Stimulated activated CD4-positive, alpha-beta T cell treated with anti-CD3 and anti-CD28 coated beads, TNF-alpha, amount 100 ng/mL, for 4 hours (primary cell): ENCODE results near the gene COQ8A.

ENCODE experiments used
- DNase-seq, 3 experiments: peaks; one replicate each; pipeline ENCODE4 v3.0.0-alpha.2; 2020; ENCODE audit warnings: low read depth in 3 of 3

Gene COQ8A

DNA sequence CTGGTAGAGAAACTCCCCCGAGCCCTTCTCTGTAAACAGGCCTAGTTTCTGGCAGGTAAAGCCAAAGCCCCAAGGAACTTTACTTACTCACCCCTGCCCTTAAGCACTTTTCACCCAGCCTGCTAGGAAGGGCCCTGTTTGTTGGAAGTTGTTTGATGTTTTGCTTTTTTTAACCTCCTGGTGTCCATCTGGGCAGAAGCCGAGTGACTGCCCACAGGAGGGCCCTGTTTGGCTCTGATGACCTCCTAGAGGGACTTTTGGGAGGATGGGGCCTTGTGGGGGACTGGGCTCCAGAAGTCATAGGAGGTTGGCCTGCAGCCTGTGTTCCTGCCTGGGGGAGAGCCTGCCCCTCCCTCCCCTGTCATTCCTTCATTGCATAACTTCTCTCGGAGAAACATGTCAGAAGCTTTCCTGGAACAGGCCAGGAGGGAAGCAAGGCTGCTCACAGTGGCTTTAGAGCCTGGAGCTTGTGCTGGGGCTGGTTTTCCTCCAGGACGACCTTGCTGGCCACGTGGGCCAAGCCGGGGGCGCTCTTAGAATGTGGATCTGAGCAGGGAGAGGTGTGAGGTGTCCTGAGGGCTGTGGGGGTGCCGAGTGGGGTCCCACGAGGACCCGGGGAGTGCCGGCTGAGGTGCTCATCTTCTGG, 33.9 kb downstream of the COQ8A start:
- no peak for DNase-seq

DNA sequence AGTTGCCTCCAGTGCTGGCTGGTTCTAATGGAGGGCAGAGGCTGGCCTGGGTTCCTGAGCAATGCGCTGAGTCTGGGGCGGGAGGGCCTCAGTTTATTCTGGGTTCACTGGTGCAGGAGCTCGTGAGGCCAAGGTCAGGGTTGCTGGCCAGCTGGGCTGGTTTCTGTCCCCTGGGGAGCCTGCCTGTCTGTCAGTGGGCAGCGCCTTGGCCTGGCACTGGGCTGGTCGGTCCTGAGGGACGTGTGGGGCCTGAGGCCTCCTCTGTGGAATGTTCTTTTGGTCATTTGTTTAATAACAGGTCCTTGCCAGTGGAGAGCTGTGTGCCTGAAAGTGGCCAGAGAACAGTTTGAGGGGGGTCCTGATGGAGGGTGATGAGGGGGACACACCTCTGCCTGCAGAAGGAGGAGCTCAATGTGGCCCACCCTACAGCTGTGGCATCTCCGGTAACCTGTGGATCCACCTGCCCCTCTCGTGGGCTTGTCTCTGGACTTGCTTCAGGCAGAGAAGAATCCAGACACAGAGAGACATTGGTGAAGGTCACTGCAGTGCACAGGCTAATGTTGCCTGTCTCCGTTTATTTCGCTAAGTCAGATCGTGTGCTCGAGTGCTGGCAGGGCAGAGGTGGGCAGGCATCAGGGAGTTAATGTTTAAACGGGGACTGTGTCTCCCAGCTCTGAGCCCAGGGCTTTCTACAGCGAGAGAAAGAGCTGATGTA, 34.6 kb downstream of the COQ8A start:
- no peak for DNase-seq

DNA sequence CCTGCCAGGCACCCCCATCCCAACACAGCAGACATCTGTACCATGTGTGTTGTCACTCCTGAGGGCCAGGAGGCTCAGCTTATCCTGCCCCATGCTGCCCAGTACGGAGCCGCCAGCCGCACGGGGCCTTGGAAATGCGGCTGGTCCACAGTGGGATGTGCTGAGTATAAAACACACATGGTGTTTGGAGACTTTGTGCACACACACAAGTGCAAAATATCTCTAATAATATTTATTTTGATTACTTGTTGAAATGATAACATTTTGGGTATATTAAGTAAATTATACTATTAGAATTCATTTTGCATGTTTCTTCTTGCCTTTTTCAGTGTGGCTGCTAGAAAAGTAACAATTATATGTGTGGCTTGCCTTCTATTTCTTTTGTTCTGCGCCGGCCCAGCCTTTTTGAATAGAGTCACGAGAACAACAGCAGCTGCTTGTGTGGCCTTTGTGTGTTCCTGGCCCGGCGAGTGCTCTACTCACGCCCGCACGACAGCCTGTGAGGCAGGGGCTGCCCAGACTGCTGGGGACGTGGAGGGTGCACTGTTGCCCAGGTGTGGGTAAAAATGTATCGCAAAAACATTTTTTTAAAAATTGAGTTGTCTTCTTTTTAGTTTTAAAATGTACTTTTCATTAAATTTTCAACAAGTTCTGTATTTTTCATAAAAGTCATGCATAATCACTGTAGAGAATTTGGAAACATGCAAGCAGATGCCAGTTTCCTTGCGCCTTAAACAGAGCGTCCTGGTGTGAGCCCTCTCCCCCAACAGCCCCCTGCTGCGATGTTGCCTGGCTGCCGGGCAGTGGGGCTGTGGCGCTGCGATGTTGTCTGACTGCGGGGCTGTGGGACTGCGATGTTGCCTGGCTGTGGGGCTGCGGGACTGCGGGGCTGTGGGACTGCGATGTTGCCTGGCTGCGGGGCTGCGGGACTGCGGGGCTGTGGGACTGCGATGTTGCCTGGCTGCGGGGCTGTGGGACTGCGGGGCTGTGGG, 35.5 kb downstream of the COQ8A start:
- no peak for DNase-seq

- no peak for DNase-seq
These were observed 36.3 kb downstream of the COQ8A start for GRCh38 chr1:226976276-226976977.

DNA sequence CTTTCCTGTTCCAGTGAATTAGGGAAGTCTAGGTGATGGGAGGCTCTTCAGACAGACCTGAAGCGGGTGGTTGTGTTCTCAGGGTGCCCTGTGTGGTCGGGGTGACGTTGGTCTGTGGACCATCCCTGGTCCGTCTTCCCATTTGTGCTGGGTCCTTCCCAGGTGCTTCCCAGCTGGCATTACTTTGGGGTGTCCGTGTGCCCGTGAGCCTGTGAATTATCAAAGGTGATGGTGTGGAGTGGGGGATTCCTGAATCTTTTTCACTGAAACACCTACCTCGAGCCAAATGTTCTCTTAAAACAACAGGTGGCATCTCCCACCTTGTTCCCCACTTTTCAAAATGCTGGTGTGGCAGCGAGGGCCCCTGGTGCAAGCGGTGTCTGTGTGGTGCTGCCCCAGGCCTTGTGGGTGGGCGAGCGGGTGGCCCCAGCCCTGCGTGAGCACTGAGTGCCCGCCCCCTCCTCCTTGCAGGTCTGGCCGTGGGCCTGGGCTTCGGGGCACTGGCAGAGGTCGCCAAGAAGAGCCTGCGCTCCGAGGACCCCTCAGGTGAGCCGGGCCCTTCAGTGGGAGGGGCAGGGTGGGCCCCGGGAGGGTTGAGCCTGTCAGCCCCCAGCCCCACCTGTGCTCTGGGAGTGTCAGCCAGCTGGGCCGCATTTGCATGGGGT, 37.0 kb downstream of the COQ8A start:
- DNase-seq: no peak

DNA sequence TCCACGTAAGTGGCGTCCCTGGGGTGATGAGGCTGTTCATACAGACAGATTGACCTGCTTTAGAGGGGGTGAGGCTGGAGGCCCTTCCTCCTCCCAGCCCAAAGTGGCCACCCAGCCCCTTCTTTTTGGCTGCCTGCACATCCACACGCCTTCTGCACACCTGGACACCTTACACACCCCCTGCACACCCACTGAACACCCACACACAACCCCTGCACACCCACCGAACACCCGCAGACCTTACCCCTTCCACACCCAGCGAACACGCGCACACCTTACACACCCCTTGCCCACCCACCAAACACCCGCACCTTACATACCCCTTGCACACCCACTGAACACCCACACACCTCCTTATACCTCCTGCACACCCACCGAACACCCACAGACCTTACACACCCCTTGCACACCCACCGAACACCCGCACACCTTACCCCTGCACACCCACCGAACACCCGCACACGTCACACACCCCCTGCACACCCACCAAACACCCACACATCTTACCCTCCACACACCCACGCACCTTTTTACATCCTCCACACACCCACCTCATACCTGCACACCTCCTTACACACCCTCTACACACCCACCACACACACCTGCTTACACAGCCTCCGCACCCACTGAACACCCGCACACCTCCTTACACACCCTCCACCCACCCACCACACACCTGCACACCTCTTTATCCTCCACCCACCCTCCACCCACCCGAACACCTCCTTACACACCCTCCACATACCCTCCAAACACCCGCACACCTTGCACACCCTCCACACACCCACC, 37.7 kb downstream of the COQ8A start:
- DNase-seq: no peak

- no peak for DNase-seq
These were observed 38.5 kb downstream of the COQ8A start for GRCh38 chr1:226978432-226979114.

- DNase-seq: no peak
These were observed 39.0 kb downstream of the COQ8A start for GRCh38 chr1:226979115-226979516.

- no peak for DNase-seq
These were observed 39.5 kb downstream of the COQ8A start for GRCh38 chr1:226979517-226980121.

GRCh38 chr1:226980122-226980560, 40.0 kb downstream of the COQ8A start:
- no peak for DNase-seq

GRCh38 chr1:226980565-226981385, 40.7 kb downstream of the COQ8A start:
- no peak for DNase-seq

GRCh38 chr1:226981386-226981817, 41.3 kb downstream of the COQ8A start:
- DNase-seq: no peak

- DNase-seq: no peak
These were observed 41.7 kb downstream of the COQ8A start for GRCh38 chr1:226981838-226982237.

DNA sequence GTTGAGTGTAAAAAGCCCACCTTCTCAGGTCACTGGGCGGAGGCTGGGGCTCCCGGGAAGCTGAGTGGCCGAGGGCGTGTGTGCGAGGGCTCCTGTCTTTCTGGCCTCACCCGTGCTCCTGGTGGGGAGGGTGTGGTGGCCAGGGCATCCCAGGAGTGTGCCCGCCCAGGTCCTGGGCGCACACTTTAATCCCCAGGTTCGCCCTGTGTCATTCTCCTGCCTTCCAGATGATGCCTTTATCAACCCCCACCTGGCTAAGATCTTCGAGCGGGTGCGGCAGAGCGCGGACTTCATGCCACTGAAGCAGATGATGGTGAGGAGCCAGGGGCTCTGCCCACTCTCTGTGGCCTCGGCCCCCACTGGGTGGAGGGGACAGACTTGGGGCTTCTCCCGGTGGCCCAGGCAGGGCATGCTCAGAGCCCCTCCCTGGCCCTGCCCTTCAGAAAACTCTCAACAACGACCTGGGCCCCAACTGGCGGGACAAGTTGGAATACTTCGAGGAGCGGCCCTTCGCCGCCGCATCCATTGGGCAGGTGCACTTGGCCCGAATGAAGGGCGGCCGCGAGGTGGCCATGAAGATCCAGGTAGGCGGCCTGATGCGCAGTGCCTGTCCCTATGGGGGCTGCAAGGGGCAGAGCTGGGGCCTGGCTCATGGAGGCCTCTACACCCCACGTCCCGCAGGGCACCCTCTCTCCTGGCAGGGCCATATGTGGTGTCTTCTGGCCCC, 42.5 kb downstream of the COQ8A start:
- DNase-seq: no peak

GRCh38 chr1:226983247-226983991, 43.3 kb downstream of the COQ8A start:
- no peak for DNase-seq

DNA sequence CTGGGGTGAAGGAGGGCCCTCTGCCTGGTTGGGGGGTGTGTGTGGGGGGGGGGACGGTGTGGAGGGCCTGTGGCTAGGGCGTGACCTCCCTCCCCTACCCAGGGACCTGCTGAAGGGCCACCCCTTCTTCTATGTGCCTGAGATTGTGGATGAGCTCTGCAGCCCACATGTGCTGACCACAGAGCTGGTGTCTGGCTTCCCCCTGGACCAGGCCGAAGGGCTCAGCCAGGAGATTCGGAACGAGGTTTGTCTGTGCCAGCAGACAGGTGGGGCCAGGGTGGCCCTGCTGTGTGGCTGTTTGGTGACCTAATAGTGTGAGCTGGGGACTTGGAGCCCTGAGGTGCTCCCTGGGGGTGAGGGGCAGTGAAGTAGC, 43.9 kb downstream of the COQ8A start:
- DNase-seq: no peak
